HL-60 (cell line): Measurements from ENCODE around the gene NHLH2.
A peak's percentile ranks its signal among the peaks of the same experiment; 100 is the strongest.

ENCODE experiments used
- DNase-seq, 2 experiments: peaks; one replicate each; pipeline ENCODE4 v3.0.0-alpha.2; 2010 to 2020; ENCODE audit warnings: low read depth in 1 of 2, low spot score in 1 of 2
- H3K27ac ChIP-seq: fragments of 250-450 bp; sonication (Bioruptor Pico); replicated peaks from 2 replicates; pipeline ENCODE4 v1.5.1; 2020; ENCODE audit warnings: mild to moderate bottlenecking, moderate library complexity
- H3K27me3 ChIP-seq: fragments of 250-450 bp; sonication (Bioruptor Pico); 2 replicates; pipeline ENCODE4 v1.5.1; 2021; ENCODE audit warnings: mild to moderate bottlenecking, moderate library complexity; ENCODE audit not compliant: insufficient read depth, poor library complexity, severe bottlenecking
- H3K4me3 ChIP-seq: replicated peaks from 2 replicates; pipeline ENCODE4 v1.5.1; 2011; ENCODE audit warnings: mild to moderate bottlenecking, control low read depth, low read length; ENCODE audit not compliant: insufficient read depth
- GABPA ChIP-seq: IDR thresholded peaks from 2 replicates; pipeline ENCODE4 v1.6.1; 2012; ENCODE audit warnings: low read depth
- POLR2AphosphoS5 ChIP-seq: IDR thresholded peaks from 2 replicates; pipeline ENCODE4 v1.6.1; 2012; ENCODE audit warnings: low read depth
- REST ChIP-seq: IDR thresholded peaks from 2 replicates; pipeline ENCODE4 v1.6.1; 2012; ENCODE audit warnings: low read depth; ENCODE audit not compliant: insufficient replicate concordance
- SPI1 ChIP-seq: IDR thresholded peaks from 2 replicates; pipeline ENCODE4 v1.6.1; 2012; ENCODE audit warnings: low read depth, mild to moderate bottlenecking, borderline replicate concordance
- TF ChIP-seq, protein P1 (sequence below): IDR thresholded peaks from one replicate; pipeline ENCODE4 v1.5.1; 2011; ENCODE audit warnings: low read length, control low read depth, inconsistent platforms; ENCODE audit not compliant: insufficient read depth

Gene NHLH2

DNA sequence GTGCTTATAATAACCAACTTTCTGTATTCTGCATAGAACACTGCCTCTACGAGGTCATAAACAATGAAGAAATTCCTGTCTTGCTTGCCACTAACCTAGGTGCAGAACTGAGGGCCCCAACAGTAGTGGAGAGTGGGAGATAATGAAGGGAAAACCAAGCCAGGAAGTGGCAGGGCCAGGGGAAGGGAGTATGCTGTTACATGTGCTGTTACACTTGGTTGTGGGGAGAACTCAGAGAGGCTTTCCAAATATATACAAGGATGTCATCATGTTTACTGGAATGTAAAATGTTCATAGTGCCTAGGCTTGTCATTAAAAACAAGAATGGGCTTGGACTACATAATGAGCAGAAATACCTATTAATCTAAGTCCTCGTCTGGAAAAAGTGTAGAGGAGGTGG is 31.1 kb downstream of the NHLH2 start:
- no peak for DNase-seq
- no peak for TF ChIP-seq REST
- TF ChIP-seq, protein P1, sequence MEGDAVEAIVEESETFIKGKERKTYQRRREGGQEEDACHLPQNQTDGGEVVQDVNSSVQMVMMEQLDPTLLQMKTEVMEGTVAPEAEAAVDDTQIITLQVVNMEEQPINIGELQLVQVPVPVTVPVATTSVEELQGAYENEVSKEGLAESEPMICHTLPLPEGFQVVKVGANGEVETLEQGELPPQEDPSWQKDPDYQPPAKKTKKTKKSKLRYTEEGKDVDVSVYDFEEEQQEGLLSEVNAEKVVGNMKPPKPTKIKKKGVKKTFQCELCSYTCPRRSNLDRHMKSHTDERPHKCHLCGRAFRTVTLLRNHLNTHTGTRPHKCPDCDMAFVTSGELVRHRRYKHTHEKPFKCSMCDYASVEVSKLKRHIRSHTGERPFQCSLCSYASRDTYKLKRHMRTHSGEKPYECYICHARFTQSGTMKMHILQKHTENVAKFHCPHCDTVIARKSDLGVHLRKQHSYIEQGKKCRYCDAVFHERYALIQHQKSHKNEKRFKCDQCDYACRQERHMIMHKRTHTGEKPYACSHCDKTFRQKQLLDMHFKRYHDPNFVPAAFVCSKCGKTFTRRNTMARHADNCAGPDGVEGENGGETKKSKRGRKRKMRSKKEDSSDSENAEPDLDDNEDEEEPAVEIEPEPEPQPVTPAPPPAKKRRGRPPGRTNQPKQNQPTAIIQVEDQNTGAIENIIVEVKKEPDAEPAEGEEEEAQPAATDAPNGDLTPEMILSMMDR: no peak
- TF ChIP-seq GABPA: no peak
- TF ChIP-seq POLR2AphosphoS5: no peak
- TF ChIP-seq SPI1: no peak
- Histone ChIP-seq H3K27ac (no peak overlapping the region), H3K4me3 (no peak overlapping the region), H3K27me3 (no peaks in the 10 kb centered on the region)

DNA sequence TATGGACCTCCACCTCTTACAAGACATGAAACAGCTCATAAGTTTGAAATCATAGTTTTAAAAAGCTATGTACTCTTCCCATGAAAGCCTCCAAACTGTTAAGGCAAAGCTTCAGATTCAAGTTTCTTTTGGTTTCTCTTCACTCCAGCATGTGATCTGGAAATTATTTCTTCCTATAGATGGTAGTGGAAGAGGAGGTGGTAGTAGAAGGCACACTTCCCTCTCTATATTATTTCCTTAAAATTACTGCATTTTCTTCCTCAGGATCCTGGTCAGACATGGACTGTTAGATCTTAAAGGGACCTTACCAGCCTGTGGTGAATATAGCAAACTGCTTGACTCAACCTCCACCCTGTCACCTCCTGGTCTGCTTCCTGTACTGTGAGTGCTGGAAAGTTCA is 31.9 kb downstream of the NHLH2 start:
- no peak for DNase-seq
- no peaks in the 10 kb centered on the region for H3K27me3 ChIP-seq
- H3K27ac ChIP-seq: no peak overlapping the region
- H3K4me3 ChIP-seq: no peak overlapping the region
- TF ChIP-seq SPI1 (no peak), POLR2AphosphoS5 (no peak), REST (no peak), GABPA (no peak)
- TF ChIP-seq, protein P1: no peak

- H3K4me3 ChIP-seq: no peak overlapping the region
- no peak overlapping the region for H3K27ac ChIP-seq
- TF ChIP-seq GABPA: no peak
- no peak for TF ChIP-seq REST
- TF ChIP-seq SPI1: no peak
- TF ChIP-seq, protein P1: peak; percentile 73
- no peaks in the 10 kb centered on the region for H3K27me3 ChIP-seq
- DNase-seq: peak; percentile 32 to 77
Observed at GRCh38 chr1:115807723-115808122, 33.2 kb downstream of the NHLH2 start.
